Iris pigment epithelial cell (primary cell): ENCODE data around the gene KRTAP19-2.
"Not testable (repeated sequence)": the region's sequence is repeated elsewhere in the genome, so short reads cannot be mapped to it uniquely, and the experiment has no call there.

Source experiments
- DNase-seq: peaks from one replicate; pipeline ENCODE4 v3.0.0-alpha.2; 2011; ENCODE audit warnings: low read depth

Gene KRTAP19-2, protein sequence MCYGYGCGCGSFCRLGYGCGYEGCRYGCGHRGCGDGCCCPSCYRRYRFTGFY

DNA sequence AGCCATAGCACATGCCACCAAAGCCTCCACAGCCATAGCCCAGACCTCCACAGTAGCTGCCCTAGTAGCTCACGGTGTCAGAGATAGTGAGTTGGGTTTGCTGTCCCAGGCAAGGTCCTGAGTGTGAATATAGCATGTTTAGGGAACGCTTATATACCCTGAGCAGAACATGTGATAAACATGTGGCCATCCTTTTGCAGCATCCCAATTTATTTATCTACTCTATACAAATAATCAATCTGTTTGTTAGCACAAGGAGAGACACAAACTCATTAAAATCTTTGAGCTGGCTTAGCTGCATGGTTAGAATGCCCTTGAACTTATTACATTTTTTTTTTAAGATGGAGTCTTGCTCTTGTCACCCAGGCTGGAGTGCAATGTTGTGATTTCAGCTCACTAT lies at the start of gene KRTAP19-2:
KRTAP19-2 (minus strand) TSS at position 101 of the 400 bp plus-strand sequence; CDS start at position 13, 88 bp downstream.
- DNase-seq: no peak

DNA sequence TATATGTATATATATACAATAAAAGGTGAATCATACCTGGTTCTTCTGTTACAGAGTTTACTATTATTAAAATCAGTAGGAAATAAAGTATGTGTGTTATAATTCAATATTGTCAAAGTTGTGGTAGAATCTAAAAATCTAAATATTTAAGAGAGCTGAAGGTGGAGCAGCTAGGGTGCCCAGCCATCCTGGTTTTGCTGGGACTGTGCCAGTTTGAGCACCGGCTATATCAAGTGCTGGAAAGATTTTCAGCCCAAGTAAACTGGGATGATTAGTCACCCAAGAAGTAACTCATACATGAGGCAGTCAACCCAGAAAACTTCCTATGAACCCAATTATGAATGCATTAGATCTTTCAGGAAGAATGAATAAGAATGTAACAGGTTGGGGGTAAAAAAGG lies 31.6 kb upstream of the KRTAP19-2 start:
- DNase-seq: no peak

DNA sequence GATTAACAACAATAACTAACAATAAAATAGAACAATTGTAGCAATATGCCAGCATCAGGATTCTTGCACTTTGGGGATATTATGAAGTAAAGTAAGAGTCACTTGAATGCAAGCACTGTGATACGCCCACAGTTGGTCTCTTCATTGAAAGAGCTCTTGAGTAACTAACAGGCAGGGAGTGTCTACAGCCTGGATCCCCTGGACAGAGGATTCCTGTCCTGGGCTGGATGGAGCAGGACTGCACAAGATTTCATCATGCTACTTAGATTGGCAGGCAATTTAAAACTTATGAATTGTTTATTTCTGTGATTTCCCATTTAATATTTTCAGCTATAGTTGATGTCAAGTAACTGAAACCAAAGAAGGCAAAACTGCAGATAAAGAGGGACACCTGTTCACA lies 28.4 kb upstream of the KRTAP19-2 start:
- no peak for DNase-seq

DNA sequence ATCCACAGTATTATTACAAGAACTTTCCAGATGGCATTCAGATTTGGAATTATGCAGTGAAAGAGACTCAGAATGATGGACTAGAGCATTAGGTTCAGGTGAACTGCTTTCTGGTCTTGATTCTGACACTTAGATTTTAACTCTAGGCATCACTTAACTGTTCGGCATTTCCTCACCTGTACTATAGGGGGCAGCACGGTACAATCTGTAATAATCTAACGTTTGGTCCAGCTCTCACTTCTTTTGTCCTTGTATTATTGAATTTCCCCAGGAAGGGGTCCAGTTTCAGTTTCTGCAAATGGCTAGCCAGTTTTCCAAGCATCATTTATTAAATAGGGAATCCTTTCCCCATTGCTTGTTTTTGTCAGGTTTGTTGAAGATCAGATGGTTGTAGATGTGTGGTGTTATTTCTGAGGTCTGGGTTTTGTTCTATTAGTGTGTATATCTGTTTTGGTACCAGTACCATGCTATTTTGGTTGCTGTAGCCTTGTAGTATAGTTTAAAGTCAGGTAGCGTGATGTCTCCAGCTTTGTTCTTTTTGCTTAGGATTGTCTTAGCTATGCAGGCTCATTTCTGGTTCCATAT lies 18.5 kb upstream of the KRTAP19-2 start:
- DNase-seq: not testable (repeated sequence)

DNA sequence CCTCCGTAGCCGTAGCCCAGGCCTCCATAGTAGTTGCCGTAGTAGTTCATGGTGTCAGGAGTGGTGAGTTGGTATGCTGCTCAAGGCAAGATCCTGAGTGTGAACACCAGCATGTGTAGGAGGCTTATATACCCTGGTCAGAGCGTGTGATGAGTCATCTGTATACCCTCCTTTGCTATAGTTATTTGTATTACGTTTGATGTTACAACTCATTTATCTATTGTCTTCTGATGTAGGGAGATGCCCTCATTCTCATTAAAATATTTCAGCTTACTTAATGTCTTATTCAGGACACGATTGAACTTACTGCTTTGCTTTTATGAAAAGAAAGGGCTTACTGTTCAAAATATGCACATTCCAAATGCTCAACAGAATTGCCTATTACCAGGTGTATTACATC lies 14.8 kb upstream of the KRTAP19-2 start, which contains the start of gene KRTAP19-5:
KRTAP19-5 (minus strand) TSS at position 101 of the 400 bp plus-strand sequence; CDS start at position 50, 51 bp downstream.
- DNase-seq: no peak

DNA sequence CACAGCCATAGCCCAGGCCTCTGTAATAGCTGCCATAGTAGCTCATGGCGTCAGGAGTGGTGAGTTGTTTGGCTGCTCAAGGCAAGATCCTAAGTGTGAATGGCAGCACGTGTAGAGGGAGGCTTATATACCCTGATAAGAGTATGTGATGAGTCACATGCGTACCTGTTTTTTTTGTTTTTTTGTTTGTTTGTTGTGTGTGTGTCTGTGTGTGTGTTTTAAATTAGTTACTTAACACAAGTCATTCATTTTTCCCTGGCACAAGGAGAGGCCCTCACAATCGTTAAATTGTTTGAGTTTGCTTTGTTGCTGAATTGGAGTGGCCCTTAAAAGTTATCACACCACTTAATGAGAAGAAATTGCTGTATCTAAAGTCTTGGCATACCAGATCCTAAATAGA lies 9.8 kb upstream of the KRTAP19-2 start, which contains the start of gene KRTAP19-4:
KRTAP19-4 (minus strand) TSS at position 101 of the 400 bp plus-strand sequence; CDS start at position 46, 55 bp downstream.
- DNase-seq: no peak

DNA sequence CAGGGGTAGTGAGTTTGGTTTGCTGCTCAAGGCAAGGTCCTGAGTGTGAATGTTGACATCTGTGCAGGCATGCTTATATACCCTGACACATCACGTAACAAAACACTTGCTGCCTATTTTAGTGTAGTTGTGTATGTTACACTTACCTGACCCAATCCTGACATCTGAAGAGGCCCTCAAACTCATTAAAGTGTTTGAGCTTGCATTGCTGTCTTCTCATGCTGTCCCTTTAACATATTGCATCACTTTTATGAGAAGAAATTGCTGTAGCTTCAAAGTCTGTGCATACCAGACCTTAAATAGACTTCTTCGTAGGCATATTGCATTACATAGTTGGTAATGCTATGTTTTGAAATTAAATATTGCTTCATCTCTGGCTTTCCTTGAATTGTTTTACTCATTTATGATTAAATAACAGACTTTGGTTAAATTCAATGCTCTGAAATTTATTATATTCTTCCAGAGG lies 4.8 kb upstream of the KRTAP19-2 start, which contains the start of gene KRTAP19-3:
KRTAP19-3 (minus strand) TSS at position 51 of the 466 bp plus-strand sequence. CDS start 56 bp downstream, outside the sequence.
- DNase-seq: no peak

DNA sequence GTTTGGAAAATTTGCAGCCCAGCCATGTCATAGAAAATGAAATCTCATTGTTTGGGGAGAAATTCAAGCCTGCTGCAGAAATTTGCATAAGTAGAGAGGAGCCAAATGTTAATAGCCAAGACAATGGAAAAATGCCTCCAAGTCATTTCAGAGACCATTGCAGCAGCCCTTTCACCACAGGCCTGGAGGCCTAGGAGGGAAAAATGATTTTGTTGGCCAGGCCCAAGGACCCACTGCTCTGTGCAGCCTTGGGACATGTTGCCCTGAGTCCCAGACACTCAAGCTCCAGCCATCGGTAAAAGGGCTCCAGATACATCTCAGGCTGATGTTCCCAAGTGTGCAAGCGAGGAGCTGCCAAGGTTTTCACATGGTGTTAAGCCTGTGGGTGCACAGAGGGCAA lies 1.1 kb downstream of the KRTAP19-2 start:
- no peak for DNase-seq

DNA sequence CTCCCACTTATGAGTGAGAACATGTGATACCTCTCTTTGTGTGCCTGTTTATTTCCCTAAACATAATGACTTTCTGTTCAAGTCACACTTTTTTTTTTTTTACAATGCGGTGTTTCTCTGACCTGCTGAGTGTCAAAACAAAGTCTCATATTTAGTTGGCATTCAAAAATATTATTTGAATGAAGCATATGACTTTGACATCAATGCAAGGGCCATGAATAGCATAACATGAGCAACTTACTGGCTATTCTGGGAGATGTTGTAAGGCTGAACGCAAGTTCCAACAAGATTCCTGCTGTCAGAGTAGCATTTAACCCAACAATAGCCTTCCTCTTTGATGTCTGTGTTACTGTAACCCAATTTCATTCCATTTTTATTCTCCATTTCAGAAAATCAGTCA lies 5.1 kb downstream of the KRTAP19-2 start:
- no peak for DNase-seq

DNA sequence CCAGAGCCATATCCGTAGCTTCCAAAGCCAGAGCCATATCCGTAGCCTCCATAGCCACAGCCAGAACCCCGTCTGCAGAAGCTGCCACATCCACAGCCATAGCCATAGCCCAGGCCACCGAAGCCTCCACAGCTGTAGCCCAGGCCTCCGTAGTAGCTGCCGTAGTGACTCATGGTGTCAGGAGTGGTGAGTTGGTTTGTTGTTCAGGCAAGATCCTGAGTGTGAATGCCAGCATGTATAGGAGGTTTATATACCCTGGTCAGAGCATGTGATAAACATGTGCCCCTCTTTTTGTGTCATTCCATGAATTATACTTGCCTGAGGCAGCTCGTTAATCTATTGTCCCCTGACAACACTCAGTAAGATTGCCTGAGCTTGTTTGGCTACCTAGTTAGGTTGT lies 7.1 kb downstream of the KRTAP19-2 start, which contains the start of gene KRTAP19-1:
KRTAP19-1 (minus strand) TSS at position 223 of the 400 bp plus-strand sequence; CDS start at position 173, 50 bp downstream.
- no peak for DNase-seq

DNA sequence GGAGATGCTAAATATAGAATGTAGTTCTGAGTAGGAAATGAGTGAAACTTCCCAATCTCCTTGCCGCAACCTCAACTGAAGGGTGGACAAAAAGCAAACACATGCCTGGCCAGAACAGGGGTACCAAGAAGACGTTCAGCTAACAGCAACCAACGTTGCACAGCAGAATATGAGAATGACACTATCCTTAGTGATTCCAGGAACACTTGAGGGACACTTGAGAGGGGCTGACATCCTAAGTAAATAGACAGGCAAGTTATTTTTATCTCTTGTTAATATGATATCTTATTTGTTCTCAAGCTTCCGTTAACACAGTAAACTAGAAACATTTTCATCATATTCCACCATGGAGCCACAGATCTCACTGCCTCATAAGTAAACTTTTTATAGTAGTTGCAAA lies 8.0 kb downstream of the KRTAP19-2 start:
- DNase-seq: no peak

DNA sequence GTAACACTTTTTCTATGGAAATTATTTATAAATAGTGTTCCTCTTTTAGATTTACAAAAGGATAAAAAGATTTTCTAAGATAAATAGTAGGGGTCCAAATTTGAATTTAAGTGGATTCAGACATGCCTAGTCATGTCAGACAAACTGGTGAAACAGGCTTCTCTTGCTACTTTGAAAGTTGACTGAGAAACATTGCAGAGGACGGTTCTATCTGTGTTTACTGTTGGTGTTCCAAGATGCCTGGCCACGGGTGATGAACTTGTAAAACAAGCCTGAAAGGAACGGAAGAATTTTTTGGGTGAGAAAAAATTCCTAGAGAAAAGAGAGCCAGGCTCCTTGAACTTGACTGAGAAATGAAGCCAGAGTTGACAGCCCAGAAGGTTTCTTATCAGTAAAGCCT lies 9.2 kb downstream of the KRTAP19-2 start:
- DNase-seq: no peak

DNA sequence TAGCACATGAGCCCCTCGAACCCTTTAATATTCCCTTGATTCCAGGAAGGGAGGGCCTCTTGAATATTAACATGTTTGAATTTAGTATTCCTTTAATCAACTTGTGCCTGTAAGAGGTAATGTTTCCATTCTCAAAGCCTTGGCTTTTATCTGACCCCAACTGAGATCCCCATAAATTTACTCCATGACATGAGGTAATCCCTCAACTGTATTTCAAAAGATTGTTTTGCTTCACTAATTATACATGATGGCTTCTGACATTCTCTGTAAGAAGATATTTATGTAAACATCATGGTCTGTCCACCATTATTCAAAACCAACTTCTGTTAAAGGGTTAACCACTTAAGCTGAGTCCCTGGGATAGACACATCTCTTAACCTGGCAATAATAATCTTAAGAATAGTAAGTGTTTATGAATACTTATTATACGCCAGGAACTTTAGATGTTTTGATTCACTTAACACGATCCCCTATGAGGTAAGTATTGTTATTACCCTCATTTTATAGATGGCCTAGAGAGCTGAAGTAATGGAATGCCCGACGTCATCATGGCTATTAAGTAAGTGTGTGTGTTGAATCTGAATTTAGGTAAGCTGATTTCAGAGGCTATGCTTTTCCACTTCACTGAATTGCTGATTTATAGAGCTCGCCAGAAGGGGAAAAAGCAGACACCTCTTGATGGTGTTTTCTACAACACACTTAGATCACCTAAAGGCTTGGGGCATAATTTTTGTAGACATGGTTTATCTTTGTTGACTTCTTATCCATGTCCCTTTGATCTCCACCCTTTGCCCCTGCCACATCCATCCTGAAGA lies 18.1 kb downstream of the KRTAP19-2 start:
- DNase-seq: no peak

DNA sequence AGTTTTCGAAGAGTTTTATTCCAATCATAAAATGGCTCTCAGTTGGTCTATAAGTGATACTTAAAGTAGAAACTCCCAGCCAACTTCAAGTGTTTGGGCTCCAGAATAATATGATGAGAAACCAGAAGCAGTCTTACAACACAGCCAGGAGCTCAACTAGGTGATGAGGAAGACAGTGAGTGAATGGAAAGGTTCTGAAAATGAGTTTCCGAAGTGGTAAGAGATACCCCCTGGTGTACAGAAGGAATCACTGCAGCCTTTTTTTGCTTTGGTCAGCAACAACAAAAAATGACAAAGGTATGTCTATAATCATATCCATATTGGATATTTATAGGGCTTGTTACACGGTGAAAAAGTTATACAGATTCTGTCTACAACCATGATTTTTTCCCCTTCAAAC lies 23.5 kb downstream of the KRTAP19-2 start:
- DNase-seq: no peak

DNA sequence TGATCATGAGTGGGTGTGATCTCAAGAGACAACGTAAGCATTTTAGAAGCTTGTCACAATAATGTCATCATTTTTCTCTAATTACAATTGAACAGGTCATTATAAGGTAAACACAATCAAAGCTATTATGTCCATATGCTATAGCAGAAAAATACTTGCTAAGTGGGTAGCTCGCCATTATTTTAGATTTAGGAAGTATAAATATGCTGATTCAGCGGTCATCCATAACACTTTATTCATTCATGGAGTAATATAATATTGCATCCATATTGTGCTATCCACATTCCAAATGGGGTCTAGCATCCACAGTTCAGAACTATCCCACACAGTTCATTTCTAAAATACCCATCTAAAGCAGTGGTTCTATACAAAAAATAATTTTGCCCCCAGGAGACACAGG lies 38.7 kb downstream of the KRTAP19-2 start:
- no peak for DNase-seq

DNA sequence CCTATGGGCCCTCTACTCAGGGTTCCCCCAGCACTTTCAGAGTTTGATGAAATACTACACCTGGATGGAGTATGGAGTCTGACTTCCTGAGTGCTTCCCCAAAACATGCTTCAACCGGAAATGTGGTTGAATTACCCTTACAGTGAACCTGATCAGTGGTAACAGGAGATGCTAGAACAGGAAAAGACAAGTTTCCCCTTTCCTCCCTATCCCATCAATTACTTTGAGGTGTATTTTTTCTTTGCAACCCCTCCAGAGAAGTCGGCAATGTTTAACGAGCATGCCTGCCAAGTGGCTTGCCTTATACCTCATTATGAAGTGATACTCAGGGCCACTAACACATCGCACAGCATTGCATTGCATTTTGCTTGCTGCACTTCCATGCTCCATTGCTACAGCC lies 40.2 kb downstream of the KRTAP19-2 start:
- DNase-seq: no peak

DNA sequence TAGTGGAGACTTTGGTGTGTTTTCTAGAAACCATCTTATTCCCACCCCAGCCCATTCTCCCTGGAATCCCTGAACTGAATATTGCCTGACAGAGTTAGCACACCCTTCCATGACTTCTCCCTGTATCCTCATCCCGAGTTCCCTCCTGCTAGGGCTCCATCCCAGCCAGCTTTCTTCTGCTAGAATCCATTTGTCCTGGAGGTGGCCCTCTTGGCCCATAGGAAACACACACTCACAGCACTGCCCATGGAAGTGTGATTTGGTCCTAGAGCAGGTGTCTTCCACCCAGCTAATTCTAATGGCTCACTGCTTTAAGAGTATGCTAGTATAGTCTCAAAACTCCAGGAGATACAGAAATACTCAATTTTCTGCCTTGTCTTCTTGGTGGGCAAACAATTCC lies 43.0 kb downstream of the KRTAP19-2 start:
- no peak for DNase-seq

DNA sequence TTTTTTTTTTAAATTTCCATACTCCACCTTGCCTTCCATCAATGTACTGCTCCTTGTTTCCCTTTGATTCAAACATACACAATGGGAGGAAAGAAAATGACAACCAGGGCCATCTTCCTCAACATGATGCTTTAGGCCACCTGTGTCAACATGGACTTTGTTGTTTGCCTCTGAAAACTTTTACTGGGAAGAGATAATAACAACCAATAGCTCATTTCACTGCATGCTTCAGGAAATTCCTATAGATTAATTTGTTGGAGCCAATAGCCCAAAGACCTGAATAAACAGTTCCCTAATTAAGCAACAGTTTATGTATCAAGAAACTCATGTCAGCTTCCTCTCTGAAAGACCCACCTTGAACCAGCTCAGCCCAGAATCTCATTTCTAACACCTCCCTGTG lies 44.0 kb downstream of the KRTAP19-2 start:
- DNase-seq: no peak

DNA sequence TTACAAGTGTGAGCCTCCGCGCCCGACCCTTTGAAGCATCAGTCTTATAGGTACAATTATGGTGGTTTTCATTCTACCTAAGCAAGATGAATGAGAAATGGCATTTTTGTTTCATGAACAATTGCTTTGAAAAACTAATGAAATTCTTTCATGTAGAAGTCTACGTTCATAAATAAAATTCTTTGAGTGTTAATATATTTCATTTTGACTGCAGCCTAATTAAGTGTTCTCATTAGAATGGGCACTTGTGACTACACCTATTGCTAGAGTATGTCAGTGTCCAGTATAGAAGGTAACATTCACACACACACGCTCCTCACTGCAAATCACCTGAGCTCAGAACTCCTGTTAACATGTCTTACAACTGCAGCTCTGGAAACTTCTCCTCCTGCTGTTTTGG lies 47.3 kb downstream of the KRTAP19-2 start, which contains the start of gene KRTAP15-1:
KRTAP15-1 (plus strand) TSS at position 301 of the 400 bp plus-strand sequence; CDS start at position 354, 53 bp downstream.
- DNase-seq: no peak
